ENCODE results near the gene AKAP13. TPM values are rescaled to one million over a fixed set of nuclear protein-coding genes. Genes with fewer than 3 reads are reported as not detected.

The AKAP13 gene
- total RNA-seq, 3 donors from 2014 or later = 67.4 to 78.8 (median 77.0) TPM

GRCh38 chr15:85389306-85389650 lies 8.9 kb downstream of the AKAP13 start:
- Mint-ChIP-seq H3K27me3 (ENCODE audit: low read depth) (no peaks in the 10 kb centered on the region), H3K4me1 (ENCODE audit: low read depth) (peaks cover 44% of the 10 kb centered on the region), H3K36me3 (ENCODE audit: insufficient read depth) (peaks cover 8% of the 10 kb centered on the region), H3K9me3 (no peaks in the 10 kb centered on the region), H3K4me3 (no peak overlapping the region)
- DNase-seq (no peak), ATAC-seq (no peak)

DNA sequence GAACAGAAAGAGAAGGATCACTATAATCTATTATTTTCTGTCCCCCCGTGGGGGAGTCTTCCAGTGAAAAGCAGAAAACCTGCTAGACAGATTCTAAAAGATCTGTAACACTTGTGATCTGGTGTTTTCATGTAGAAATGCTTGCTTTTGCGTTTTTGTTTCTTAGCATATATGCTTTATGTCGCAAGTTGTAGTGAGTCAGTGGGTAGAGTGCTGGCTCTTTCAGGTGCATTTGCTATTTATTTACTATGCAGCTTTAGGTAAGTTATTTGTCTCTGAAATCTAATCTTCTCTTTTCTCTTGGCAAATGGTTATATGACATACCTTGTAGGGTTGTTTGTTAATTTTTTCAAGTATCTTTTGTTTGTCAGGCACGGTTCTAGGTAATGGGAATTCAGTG lies 9.4 kb downstream of the AKAP13 start:
- no peak for DNase-seq
- ATAC-seq = no peak
- Mint-ChIP-seq H3K4me1 (ENCODE audit: low read depth) (peaks cover 44% of the 10 kb centered on the region), H3K36me3 (ENCODE audit: insufficient read depth) (peaks cover 8% of the 10 kb centered on the region), H3K27me3 (ENCODE audit: low read depth) (no peaks in the 10 kb centered on the region), H3K4me3 (no peak overlapping the region), H3K9me3 (no peaks in the 10 kb centered on the region)

DNA sequence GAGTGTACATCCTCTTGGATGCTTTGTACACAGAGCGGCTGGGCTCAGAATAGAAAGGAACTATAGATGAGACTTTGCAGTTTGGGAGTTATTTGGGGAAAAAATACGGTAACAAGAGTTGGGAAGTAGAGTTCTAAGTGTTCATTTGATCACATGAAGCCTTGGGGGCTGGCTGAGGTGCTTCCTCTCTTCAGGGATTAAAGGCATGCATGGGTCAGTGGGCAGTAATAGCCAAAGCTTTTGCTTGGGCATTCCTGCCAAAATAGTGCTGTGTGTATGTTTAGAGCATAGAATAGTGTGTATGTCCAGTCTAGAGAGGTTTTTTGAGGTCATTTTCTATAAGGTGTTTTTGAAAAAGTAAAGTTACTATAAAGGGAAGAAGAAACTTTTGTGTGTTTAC lies 12.8 kb downstream of the AKAP13 start:
- DNase-seq (no peak), ATAC-seq (no peak)
- Mint-ChIP-seq H3K27me3 (ENCODE audit: low read depth) (no peaks in the 10 kb centered on the region), H3K4me3 (no peak overlapping the region), H3K36me3 (ENCODE audit: insufficient read depth) (peaks cover 2% of the 10 kb centered on the region), H3K4me1 (ENCODE audit: low read depth) (peaks cover 49% of the 10 kb centered on the region), H3K9me3 (no peaks in the 10 kb centered on the region)

GRCh38 chr15:85394554-85395333 lies 14.3 kb downstream of the AKAP13 start:
- H3K9me3 Mint-ChIP-seq = no peaks in the 10 kb centered on the region
- no peak overlapping the region for H3K4me3 Mint-ChIP-seq
- H3K36me3 Mint-ChIP-seq (ENCODE audit: insufficient read depth) = no peaks in the 10 kb centered on the region
- DNase-seq (no peak), ATAC-seq (no peak)
- no peaks in the 10 kb centered on the region for H3K27me3 Mint-ChIP-seq (ENCODE audit: low read depth)
- H3K4me1 Mint-ChIP-seq (ENCODE audit: low read depth) = peaks cover 54% of the 10 kb centered on the region

DNA sequence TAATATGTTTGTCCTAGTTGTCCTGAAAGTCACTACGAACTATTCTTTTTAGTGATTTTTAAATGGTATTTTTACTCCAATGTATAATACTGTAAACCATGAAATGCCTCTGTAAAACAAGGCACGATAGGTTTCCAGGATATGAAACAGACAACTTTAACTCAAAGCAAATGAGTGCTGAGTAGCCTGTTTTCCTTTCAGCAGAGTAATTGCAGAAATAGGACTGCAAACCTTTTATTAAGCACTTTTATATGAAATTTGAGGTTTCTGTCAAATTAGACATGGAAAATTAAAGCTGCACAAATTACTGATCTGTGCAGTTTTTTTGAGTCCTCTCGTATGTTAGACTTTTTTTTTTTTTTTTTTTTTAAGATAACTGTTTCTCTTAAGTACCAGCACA lies 16.2 kb downstream of the AKAP13 start:
- ATAC-seq (no peak), DNase-seq (no peak)
- Mint-ChIP-seq H3K4me3 (no peak overlapping the region), H3K36me3 (ENCODE audit: insufficient read depth) (no peaks in the 10 kb centered on the region), H3K27me3 (ENCODE audit: low read depth) (no peaks in the 10 kb centered on the region), H3K4me1 (ENCODE audit: low read depth) (peaks cover 65% of the 10 kb centered on the region), H3K9me3 (no peaks in the 10 kb centered on the region)

GRCh38 chr15:85397151-85397550 lies 16.7 kb downstream of the AKAP13 start:
- peaks cover 71% of the 10 kb centered on the region for H3K4me1 Mint-ChIP-seq (ENCODE audit: low read depth)

DNA sequence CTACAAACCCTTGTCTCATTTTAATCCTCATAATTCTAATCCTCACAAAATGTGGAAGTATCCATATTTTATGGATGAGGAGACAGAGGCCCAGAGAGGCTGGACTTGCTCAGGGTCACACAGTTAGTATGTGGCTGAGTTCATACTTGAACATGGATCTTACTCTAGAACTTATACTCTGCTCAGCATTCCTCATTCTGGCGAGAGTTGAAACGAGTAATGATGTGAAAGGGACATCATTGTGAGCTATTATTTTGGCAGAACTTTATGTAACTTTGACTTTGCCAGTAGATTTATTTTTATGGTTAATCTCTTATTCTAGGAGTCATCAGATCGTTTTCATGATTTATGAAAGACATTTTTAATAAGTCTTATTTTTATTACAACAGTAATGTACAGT lies 17.5 kb downstream of the AKAP13 start:
- Mint-ChIP-seq H3K4me3 (no peak overlapping the region), H3K9me3 (no peaks in the 10 kb centered on the region), H3K4me1 (ENCODE audit: low read depth) (peaks cover 73% of the 10 kb centered on the region), H3K27me3 (ENCODE audit: low read depth) (no peaks in the 10 kb centered on the region), H3K36me3 (ENCODE audit: insufficient read depth) (no peaks in the 10 kb centered on the region)
- no peak for DNase-seq
- ATAC-seq = no peak

More at GRCh38 chr15:85397151-85397550, 16.7 kb downstream of the AKAP13 start:
- ATAC-seq = no peak
- no peaks in the 10 kb centered on the region for H3K27me3 Mint-ChIP-seq (ENCODE audit: low read depth)
- H3K4me3 Mint-ChIP-seq = no peak overlapping the region
- no peaks in the 10 kb centered on the region for H3K9me3 Mint-ChIP-seq
- no peaks in the 10 kb centered on the region for H3K36me3 Mint-ChIP-seq (ENCODE audit: insufficient read depth)
- DNase-seq = no peak

- ATAC-seq (no peak), DNase-seq (no peak)
- Mint-ChIP-seq H3K9me3 (no peaks in the 10 kb centered on the region), H3K27me3 (ENCODE audit: low read depth) (no peaks in the 10 kb centered on the region), H3K4me3 (no peak overlapping the region), H3K4me1 (ENCODE audit: low read depth) (peaks cover 72% of the 10 kb centered on the region), H3K36me3 (ENCODE audit: insufficient read depth) (peaks cover 2% of the 10 kb centered on the region)
These were observed 18.4 kb downstream of the AKAP13 start for GRCh38 chr15:85398822-85399221.

DNA sequence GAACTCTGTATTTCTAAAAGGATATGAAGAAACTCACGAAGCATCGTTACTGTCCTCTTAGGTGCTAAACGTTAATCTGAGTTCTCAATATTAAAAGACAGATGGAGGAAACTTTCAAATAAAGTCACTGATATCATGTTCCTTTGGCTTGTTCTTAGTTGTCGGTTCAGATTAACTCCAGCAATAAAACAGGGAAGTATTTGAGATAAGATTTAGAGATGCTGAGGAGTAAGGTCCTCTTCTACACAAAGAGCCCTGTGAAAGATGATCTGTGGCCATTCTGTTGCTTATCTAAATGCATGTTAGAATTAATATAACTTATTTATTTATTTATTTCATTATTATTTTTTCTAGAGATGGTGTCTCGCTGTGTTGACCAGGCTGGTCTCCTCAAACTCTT lies 19.2 kb downstream of the AKAP13 start:
- Mint-ChIP-seq H3K9me3 (no peaks in the 10 kb centered on the region), H3K4me1 (ENCODE audit: low read depth) (peaks cover 72% of the 10 kb centered on the region), H3K4me3 (no peak overlapping the region), H3K27me3 (ENCODE audit: low read depth) (no peaks in the 10 kb centered on the region), H3K36me3 (ENCODE audit: insufficient read depth) (peaks cover 3% of the 10 kb centered on the region)
- DNase-seq (no peak), ATAC-seq (no peak)

GRCh38 chr15:85400606-85401005 lies 20.2 kb downstream of the AKAP13 start:
- Mint-ChIP-seq H3K4me1 (ENCODE audit: low read depth) (peaks cover 73% of the 10 kb centered on the region), H3K36me3 (ENCODE audit: insufficient read depth) (peaks cover 5% of the 10 kb centered on the region), H3K9me3 (no peaks in the 10 kb centered on the region), H3K27me3 (ENCODE audit: low read depth) (no peaks in the 10 kb centered on the region), H3K4me3 (no peak overlapping the region)
- DNase-seq (no peak), ATAC-seq (no peak)

GRCh38 chr15:85401108-85401774 lies 20.8 kb downstream of the AKAP13 start:
- ATAC-seq (peak in 1 of 2 donors; percentile 45), DNase-seq (no peak)
- Mint-ChIP-seq H3K4me1 (ENCODE audit: low read depth) (peaks cover 73% of the 10 kb centered on the region), H3K9me3 (no peaks in the 10 kb centered on the region), H3K36me3 (ENCODE audit: insufficient read depth) (peaks cover 5% of the 10 kb centered on the region), H3K27me3 (ENCODE audit: low read depth) (no peaks in the 10 kb centered on the region), H3K4me3 (peak overlapping the region; percentile 57)

- peak overlapping the region; percentile 4 for H3K4me3 Mint-ChIP-seq
- DNase-seq (no peak), ATAC-seq (peak; percentile 76 to 77)
- peaks cover 77% of the 10 kb centered on the region for H3K4me1 Mint-ChIP-seq (ENCODE audit: low read depth)
- peaks cover 5% of the 10 kb centered on the region for H3K36me3 Mint-ChIP-seq (ENCODE audit: insufficient read depth)
- no peaks in the 10 kb centered on the region for H3K27me3 Mint-ChIP-seq (ENCODE audit: low read depth)
- H3K9me3 Mint-ChIP-seq = no peaks in the 10 kb centered on the region
These were observed 21.9 kb downstream of the AKAP13 start for GRCh38 chr15:85402195-85402881.

- Mint-ChIP-seq H3K9me3 (no peaks in the 10 kb centered on the region), H3K36me3 (ENCODE audit: insufficient read depth) (peaks cover 6% of the 10 kb centered on the region), H3K4me3 (peak overlapping the region; percentile 4), H3K27me3 (ENCODE audit: low read depth) (no peaks in the 10 kb centered on the region), H3K4me1 (ENCODE audit: low read depth) (peaks cover 83% of the 10 kb centered on the region)
- DNase-seq (no peak), ATAC-seq (no peak)
These were observed 23.3 kb downstream of the AKAP13 start for GRCh38 chr15:85403745-85404144.

- Mint-ChIP-seq H3K4me3 (peak overlapping the region; percentile 55), H3K27me3 (ENCODE audit: low read depth) (no peaks in the 10 kb centered on the region), H3K4me1 (ENCODE audit: low read depth) (peaks cover 82% of the 10 kb centered on the region), H3K9me3 (no peaks in the 10 kb centered on the region), H3K36me3 (ENCODE audit: insufficient read depth) (peaks cover 8% of the 10 kb centered on the region)
- DNase-seq (no peak), ATAC-seq (no peak)
These were observed 23.9 kb downstream of the AKAP13 start for GRCh38 chr15:85404176-85404917.

Data from activated T-cell treated with anti-CD3 and anti-CD28 coated beads, Interleukin-2, amount 50 U/mL, for 4 hours (primary cell).